Pulmonary artery endothelial cell (primary cell): ENCODE measurements around the gene THSD4. TPM values are rescaled to one million over a fixed set of nuclear protein-coding genes. Genes with fewer than 3 reads are reported as not detected.

ENCODE experiments used
- DNase-seq: peaks from one replicate; pipeline ENCODE4 v3.0.0-alpha.2; 2011; ENCODE audit warnings: low read depth, low spot score
- total RNA-seq: library from RNA; depleted of rRNA; stranded (reverse); fragments of >200 nt; gene quantifications from 2 replicates; pipeline ENCODE4 v1.2.3, GENCODE V29; 2014

THSD4 gene
- total RNA-seq, 1 donor from 2014 or later = 35.2 TPM

DNA sequence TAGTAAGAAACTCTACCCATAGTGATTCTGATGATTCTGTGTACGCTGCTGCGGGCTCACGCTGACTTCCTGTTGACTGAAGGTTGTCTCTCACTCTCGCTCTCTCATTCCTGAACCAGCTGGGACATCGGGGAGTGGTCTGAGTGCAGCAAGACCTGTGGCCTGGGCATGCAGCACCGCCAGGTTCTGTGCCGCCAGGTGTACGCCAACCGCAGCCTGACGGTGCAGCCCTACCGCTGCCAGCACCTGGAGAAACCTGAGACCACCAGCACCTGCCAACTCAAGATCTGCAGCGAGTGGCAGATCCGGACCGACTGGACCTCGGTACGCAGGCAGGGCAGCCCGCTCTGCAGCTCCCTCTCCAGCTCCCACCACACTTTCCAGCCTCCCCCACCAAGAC lies 631.4 kb downstream of the THSD4 start:
- no peak for DNase-seq

DNA sequence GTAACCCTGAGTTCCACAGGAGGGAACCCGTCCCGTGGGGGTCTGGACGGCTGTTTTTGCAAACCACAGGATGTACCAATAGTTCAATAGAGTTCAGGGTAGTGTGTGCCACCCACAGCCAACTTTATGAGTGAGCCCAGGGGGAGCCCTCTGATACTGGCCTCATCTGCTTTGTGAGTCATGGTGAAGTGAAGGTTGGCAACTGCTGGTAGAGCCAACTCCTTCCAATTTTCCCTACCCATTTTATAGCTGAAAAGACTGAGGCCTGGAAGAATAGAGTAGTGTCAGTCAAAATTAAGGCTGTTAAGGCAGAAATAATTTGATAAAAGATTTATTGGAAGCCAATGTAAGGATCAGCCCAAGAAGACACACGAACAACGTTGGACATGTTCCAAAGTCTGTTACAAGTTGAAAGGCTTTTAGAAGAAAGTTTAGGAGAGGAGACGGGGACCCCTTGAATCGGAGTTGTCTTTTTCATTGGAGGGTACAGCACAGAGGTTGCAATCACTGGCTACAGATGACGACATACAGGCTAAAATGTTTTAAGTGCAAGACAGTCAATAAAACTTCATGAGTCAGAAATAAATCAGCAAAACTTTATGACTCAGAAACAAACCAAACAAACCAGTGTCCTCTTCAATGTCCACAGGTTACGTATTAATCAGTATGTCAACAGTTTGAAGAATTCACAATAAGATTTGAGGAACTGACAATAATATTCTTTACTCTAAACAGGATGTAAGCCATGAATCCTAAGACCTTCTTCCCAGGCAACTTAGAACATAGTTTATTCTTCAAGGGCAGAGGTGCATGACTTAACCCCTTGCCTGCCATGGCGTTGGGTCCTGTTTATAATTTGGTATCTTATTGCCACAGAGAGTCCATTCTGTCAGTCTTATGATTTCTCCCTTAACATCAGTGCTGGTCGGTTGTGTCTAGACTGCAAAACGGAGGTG lies 632.1 kb downstream of the THSD4 start:
- DNase-seq = no peak

DNA sequence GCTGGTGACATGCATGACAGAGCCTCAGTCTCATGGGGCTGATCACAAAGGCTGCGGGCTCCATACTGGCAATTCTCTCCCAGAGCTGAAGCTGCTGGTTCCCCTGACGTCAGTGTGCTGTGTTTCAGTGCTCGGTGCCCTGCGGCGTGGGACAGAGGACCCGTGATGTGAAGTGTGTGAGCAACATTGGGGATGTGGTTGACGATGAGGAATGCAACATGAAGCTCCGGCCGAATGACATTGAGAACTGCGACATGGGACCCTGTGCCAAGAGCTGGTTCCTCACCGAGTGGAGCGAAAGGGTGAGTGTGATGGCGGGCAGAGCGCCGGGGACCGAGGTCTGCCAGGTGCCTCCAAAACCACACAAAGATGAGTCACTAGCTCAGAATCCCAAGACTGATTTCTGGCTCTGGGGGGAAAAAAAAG lies 633.0 kb downstream of the THSD4 start:
- no peak for DNase-seq

DNA sequence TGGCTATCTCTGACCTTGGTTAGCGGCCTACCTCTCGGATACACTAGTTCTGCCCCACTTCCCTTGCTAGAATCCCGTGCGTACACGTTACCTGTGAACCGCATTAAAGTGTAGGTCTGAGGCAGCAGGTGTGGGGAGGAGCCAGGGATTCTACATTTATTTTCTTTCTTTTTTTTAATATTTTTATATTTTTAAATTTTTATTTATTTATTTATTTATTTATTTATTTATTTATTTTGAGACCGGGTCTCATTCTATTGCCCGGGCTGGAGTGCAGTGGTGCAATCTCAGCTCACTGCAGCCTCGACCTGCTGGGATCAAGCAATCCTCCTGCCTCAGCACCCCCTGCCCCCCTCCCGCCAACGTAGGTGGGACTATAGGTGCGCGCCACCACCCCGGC lies 634.2 kb downstream of the THSD4 start:
- DNase-seq = no peak

DNA sequence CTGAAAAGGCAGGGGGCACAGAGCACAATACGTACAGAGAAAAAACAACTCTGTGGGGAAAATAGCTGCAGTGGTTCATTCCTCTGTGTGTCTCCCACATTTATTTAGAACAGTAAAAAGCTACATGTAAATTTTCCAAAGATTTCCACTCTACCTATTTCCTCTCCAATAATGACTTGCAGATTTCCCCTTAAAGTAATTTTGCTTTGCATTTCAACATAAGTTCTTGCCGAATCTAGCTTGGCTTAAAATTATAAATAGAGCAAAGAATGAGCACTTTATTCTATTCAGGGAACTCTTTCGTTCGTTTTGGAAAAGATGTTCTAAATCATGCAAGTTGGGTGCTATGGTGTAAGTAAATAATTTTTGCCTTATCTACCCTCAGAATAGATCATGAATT lies 636.9 kb downstream of the THSD4 start:
- no peak for DNase-seq

DNA sequence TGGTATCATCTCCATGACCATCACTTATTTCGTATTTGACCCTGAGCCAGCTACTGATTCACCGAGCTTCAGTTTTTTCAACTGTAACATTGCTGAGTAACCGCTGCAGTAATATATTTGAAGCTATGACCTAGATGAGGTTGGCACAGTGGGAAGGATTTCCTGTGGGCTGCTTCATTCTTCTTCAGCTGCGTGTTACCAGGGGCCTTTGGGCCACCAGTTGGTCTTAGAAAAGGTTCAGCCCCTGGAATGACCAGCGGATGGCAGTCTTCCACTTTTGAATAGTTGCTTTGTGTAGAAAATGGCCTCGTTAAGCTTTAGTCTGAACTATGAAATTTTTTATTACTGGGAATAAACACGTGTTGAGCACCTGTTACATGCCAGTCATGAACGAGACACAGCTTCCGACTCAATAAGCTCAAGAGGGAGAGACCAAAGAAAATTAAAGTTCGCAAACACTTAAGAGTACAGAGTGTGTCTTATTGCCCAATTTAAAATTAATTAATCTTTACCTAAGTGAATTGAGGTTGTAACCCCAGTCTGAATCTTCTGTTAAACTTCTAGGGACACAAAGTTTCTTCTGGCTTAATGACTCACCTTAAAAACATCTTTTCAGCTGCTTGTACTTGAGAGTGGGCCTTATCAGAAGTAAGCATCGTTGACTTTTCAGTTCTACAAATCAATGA lies 637.5 kb downstream of the THSD4 start:
- DNase-seq = peak; percentile 89

DNA sequence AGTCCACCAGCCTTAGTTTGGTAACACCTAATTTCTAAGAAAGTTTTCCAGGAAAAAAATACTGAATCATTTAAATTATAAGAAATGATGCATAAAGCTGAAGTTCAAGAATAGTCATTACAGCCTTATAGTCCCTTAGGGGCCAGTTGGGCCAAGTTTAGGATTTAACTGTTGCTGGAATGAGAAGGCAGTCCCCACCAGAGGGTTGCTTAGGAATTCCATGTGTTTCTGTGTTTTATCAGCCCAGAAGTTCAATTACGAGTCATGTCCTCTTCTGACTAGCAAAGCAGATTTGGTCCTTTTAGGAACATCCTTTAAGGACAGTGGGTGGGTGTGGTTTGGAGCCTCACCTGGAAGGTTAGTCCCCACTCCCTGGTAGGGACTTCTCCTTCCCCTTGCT lies 638.1 kb downstream of the THSD4 start:
- no peak for DNase-seq

DNA sequence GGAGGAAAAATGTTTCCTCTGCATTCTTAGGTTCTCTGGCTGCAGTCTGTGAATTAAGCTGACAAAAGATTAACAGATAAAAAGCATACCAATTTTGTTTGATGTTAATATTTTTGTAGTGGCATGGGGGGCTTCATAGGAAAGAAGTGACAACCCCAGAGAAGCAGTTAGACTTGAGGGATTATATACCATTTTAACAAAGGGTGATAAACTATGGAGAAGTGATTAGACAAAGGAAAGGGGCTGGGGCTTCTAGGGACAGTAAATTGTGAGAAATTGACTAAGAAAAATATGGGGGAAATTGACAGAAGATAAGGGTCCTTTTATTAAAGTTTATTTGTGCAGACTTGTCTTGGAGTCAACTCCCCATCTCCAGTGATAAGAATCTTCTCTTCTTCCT lies 639.4 kb downstream of the THSD4 start:
- DNase-seq = no peak

DNA sequence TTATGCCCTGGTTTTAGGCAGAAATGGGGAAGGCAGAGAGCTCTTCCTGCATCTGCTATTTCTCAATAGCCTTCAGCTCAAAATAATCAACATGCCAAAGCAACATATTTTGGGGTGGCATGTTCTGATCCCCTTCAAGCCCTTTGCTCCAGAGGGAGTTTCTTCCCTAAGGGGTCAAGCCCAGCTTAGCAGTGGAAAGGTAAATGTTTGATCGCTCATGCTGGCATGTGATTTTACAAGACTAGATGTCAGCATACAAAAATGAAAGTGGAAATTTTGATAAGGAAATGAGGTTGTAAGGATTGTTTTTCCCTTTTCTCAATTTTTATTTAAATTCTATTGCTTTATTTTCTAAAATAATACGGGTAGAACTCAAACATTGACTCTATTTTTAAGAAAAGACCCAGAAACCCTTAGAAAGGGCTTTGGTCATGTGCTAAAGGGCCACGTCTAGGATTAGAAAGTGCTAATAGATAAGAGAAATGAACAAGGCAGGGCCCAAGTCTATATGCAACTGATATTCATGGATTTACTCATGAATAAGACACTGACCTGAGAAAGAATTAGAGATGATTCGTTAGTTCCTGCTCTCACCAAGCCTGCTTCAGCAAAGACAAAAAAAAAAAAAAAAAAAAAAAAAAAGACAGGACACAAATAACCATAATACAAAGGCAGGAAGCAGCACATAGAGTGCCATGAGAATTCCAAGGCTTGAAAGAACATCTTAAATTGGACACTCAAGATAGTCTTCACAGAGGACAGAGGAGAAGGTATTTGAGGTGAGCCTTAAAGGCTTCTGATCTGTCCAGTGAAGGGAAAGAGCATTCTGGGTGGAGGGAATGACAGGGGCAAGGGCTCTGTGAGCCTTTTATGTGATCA lies 640.1 kb downstream of the THSD4 start:
- no peak for DNase-seq

DNA sequence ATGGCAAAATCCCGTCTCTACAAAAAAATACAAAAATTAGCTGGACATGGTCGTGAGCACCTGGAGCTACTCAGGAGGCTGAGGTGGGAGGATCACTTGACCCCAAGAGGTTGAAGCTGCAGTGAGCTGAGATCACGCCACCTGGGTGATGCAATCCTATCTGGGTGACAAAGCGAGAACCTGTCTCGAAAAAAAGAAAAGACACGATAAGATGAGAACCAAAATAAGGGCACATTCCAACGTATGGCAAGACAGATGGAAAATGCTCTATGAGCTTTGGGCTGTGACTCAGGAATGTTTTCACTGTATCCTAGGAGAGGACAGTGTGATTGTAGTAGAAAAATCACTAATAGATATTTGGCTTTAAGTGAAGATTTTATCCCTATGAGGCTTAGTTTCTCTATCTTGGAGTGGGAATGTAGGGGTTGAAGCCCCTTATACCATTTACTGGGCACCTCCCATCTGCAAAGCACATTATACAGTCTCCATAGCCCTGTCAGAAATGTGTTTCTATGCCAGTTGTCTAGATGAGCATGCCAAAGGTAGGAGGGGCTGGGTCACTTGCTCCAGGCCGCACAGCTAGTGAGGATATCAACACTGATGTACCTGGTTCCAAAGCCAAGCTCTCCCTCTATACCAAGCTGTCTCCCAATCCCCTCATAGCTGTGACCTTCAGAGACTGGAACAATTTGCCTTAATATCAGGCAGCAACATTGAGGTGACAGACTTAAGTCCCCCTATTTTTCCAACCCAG lies 641.5 kb downstream of the THSD4 start:
- no peak for DNase-seq

DNA sequence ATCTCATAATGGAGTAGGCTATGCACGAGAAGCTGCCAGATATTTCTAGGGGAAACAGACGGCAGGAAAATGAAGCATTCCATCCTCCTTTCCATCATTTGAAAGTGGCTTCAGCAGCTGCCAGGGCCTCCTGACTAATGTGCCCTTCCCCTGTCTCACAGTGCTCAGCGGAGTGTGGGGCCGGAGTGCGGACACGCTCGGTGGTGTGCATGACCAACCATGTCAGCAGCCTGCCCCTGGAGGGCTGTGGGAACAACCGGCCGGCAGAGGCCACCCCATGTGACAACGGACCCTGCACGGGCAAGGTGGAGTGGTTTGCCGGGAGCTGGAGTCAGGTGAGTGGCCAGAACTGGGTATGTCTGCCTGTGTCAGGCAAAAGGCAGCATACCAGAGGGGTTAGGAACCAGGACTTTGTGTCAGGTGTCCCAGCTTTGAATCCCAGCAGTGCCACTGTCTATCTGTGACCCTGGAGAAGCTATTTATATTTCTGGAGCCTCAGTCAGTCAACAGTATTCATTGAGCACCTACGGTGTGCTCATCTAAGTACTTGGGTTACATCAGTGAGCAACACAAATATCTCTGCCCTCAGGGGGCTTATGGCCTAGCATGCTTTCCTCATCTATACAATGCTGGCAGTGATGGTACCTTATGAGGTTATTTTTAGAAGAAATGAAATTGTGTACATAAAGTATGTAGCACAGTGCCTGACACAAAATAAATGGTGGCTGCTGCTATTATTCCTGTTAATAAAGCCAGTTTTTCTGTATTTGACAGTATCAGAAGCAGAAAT lies 642.7 kb downstream of the THSD4 start:
- DNase-seq = no peak

DNA sequence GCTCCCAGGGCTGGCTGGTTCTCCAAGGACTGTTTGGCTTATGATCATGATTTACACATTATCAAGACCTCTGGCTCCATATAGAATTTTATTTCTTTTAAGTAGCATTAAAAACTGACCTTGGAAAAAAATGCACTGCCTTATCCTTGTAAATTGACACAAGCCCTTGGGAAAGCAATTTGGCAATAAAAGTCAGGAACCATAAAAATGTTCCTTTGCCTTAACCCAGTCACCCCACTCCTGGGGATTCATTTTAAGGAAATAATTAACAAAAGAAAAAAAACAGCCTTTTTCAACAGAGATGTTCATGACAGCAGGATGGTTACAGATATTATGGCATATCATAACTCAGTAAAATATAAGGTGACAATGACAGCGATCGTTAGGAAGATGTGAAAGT lies 643.4 kb downstream of the THSD4 start:
- DNase-seq = no peak

DNA sequence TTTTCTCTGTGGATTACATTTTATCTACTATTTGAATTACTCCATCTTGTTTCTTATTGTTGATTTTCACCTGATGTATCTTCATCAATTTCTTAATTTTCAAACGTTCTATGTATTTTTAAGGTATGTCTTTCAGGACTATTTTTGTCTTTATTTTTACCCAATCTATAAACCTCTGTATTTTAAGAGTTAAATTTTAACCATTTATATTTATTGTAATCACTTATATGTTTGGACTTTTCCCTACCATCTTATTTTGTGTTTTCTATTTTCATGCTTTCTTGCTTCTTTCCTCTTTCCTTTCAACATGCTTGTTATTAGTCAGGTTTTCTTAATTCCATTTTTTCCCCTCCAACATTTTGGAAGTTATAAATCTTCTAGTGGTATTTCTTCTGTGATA lies 645.6 kb downstream of the THSD4 start:
- DNase-seq = no peak

DNA sequence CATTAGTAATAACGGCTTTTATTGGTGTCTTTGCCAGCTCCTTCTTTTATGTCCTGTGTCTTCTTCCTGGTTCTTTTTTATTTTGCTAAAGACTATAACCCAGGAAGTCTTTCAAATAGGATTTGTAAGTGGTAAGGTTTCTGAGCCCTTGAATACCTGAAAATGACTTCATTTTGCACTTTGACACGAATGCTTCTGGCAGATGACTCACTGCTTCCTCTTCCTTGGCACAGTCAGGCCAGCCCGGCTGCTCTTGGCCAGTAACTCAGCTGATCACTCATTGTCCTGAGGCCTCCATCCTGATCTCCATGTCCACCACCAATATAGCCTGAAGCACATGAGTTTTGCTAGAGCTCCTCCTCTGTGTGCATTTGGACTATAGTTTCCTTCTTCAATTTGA lies 646.4 kb downstream of the THSD4 start:
- peak; percentile 86 for DNase-seq

DNA sequence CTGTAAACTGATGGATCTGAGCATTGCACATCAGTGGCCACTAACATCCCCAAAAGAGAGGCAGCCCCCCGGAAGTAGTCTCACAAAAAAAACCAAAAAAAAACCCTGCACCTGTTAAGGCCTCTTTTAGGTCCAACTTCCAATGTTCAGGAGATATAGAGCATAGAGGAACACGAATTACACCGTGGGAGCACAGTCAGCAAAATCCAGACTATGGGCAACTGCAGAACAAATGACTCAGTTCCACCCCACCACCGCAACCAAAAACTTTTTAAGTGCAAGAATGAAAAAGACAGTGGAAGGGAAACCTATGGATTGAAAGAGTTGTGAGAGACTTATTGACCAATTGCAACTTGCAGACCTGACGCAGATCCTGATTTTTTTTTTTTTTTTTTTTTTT lies 652.9 kb downstream of the THSD4 start:
- no peak for DNase-seq

DNA sequence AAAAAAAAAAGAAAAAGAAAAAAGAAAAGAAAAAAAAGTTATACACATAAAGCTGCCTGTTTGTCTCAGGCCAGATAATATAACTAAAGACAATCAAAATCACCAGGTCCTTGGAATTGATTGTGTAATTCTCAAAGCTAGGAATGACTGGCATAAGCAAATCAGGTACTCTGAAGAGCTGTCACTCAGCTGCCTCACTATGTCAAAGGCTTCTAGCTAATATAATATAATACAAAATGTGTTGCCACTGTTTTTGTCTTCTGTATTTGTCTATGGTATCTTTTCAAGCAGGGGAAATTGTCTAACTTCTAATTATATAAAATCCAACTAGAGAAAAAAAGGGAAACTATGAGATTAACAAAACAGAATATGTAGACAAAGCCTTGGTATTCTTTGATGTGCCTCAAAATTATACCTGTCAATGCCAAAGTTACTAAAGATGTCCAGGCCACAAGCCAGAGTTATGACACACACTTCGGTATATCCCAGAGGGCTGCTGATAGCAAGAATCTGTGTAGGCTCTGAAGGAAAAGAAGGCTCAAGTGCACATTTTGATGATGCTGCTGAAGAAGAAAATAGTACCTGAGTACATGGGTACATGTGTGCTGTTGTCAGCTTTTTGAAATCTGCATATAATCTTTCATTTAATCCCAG lies 658.1 kb downstream of the THSD4 start:
- DNase-seq = no peak

DNA sequence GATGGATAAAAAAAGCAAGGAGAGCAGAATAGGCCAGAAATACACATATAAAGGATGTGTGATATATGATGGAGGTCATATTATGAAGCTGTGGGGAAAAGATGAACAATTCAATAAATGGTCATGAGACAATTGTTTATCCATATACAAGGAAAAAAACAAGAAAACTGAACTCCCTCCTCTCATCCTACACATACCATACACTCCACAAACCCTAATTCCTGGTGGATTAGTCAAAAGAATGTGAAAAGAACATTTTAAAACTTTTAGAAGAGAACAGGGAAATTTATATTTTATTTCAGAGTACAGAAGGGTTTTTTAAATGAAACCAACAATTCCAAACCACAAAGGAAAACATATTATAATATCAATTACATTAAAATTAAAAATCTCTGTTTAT lies 660.6 kb downstream of the THSD4 start:
- no peak for DNase-seq

DNA sequence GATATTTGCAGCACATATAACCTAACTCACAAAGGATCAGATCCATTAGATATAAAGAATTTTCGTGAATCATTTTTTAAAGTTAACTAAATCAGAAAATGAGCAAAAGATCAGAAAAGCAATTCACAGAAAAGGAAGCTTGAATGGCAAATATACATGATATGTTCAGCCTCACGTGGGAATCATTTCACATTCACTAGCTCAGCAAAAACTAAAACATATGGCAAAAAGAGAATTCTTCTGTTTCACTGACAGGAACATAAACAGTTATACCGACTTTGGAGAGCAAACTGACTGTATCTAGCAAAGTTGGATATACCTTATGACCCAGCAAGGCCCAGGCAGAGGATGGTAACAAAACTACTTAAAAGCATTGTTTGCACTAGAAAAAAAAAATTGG lies 661.0 kb downstream of the THSD4 start:
- DNase-seq = no peak

DNA sequence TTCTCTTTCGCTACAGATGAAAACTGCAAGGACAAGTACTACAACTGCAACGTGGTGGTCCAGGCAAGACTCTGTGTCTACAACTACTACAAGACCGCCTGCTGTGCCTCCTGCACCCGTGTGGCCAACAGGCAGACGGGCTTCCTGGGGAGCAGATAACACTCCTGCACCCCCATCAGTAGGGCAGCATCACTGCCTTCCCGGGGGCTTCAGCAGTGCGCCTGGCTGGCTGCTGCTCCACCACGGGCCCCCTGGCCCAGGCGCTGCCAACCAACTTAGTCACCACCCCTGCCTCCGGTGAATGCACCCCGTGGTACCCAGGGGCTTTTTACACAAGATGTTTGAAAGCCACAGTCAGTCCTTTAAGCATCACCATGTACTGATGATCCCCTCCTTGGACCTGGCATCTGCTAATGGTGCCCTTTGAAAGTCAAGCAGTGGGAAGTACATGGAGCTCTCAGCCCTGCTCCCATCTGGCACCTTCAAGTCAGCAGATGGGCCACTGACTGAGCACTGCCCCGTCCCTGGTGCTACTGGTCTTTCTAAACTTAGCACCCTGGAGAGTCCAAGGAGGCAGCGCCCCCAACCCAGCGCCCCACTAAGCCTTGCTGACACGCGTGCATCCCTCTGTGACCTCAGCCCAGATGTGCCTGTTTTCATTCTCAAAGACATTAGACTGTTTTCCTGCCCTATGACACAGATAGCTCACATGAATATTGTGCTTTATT lies 662.1 kb downstream of the THSD4 start:
- DNase-seq = no peak
